Psoas muscle (tissue), 8 donors: Measurements from ENCODE around the gene SKIDA1. TPM values are rescaled to one million over a fixed set of nuclear protein-coding genes. Genes with fewer than 3 reads are reported as not detected.

Experiments
- ATAC-seq, 4 donors: fragments of 200-7000 bp; cut with Tn5 transposase; one replicate each; pipeline ENCODE4 v1.9.1; 2020; ENCODE audit warnings: moderate library complexity in 3 of 4, mild to moderate bottlenecking in 2 of 4
- DNase-seq, 2 donors: peaks; one replicate each; pipeline ENCODE4 v3.0.0-alpha.2; 2020
- H3K27ac ChIP-seq: fragments of 200-600 bp; one replicate; pipeline ENCODE4 v1.8.0; 2022
- H3K27me3 ChIP-seq, 3 donors: fragments of 200-600 bp in 1 of 3; one replicate each; pipeline versions ENCODE4 v1.6.1 to v1.8.0; 2013 to 2022; ENCODE audit warnings: low read length in 2 of 3, mild to moderate bottlenecking in 2 of 3, moderate library complexity in 1 of 3; ENCODE audit not compliant: insufficient read depth in 3 of 3
- H3K36me3 ChIP-seq, 2 donors: fragments of 200-600 bp in 1 of 2; one replicate each; pipeline versions ENCODE4 v1.6.1 to v1.8.0; 2013 to 2022; ENCODE audit warnings: low read depth in 1 of 2, mild to moderate bottlenecking in 1 of 2, moderate library complexity in 1 of 2; ENCODE audit not compliant: insufficient read depth in 1 of 2
- H3K4me1 ChIP-seq: fragments of 200-600 bp; one replicate; pipeline ENCODE4 v1.8.0; 2022
- H3K4me3 ChIP-seq: fragments of 200-600 bp; one replicate; pipeline ENCODE4 v1.8.0; 2022; ENCODE audit warnings: mild to moderate bottlenecking
- H3K9me3 ChIP-seq: fragments of 200-600 bp; one replicate; pipeline ENCODE4 v1.8.0; 2022
- CTCF ChIP-seq: fragments of 200-600 bp; IDR thresholded peaks from one replicate; pipeline ENCODE4 v1.8.0; 2022; ENCODE audit warnings: antibody characterized with exemption
- WGBS, 3 donors: extraction: QIAGEN DNeasy Blood & Tissue Kit; methylation state at CpG; one replicate each; pipeline versions ENCODE4 v1.1.6 to v1.1.7; 2013; 5-methylcytosine and 5-hydroxymethylcytosine counted together
- intact Hi-C, 2 donors: fragments of 100-400 bp; cut with DNase I; formaldehyde crosslinking; loops; one replicate each; pipeline versions ENCODE4 v1.11.0 to v1.14.2; 2022
- polyA plus RNA-seq, 3 donors: library from polyadenylated mRNA; stranded (reverse); fragments of 200-250 nt; gene quantifications; one replicate each; pipeline ENCODE4 v1.2.3, GENCODE V29; 2013
- total RNA-seq, 4 donors: library from RNA; stranded (reverse); fragmentation: NEBNext Ultra II Directional in 2 of 4; extraction: Animal tissue kit (Norgen Biotek cat#: 25700) in 2 of 4; gene quantifications; one replicate each; pipeline versions ENCODE4 v1.2.1 to v1.2.4, GENCODE V29; 2021 to 2023
- donor health status: healthy with polysubstance abuse.
- donor health status: DM: no; HTN: no; CAD: no; lungs with moderate emphysema.
- donor health status: Bipolar disorder and iron deficiency.
- donor health status: healthy.
- donor health status: DM: yes; HTN: yes; CAD: no.
- donor health status: DM: no; HTN: no; CAD: no.
- donor health status: DM: no; HTN: no; CAD: no.
- donor health status: DM: yes; HTN: yes; CAD: no.

Gene SKIDA1
- total and polyA plus RNA-seq, 7 donors = 0.04 to 0.79 (median 0.21) TPM

GRCh38 chr10:21497177-21497807 lies 28.2 kb downstream of the SKIDA1 start:
- 5% methylated on average over 36 to 37 of the region's 37 CpGs for WGBS, 3 donors
- H3K27ac ChIP-seq = no peak overlapping the region
- DNase-seq (peak; percentile 90 to 92), ATAC-seq (peak; percentile 60 to 78 (median 68))
- H3K4me1 ChIP-seq = no peaks in the 10 kb centered on the region
- peaks cover 0 to 4% (median 1%) of the 10 kb centered on the region in 3 donors for H3K27me3 ChIP-seq
- no peaks in the 10 kb centered on the region for H3K9me3 ChIP-seq
- no peaks in the 10 kb centered on the region for H3K36me3 ChIP-seq
- TF ChIP-seq CTCF = no peak
- intact Hi-C loops = loop anchor here (2.0 to 10.0 kb wide), 7 partner anchors 236 to 1490 kb away; partner anchors contain the start of genes DNAJC1 (in 2 of the 2), BMI1 (in 1 of the 2) and COMMD3 (in 1 of the 2)
- H3K4me3 ChIP-seq = peak overlapping the region; percentile 83

- 0 to 1% (median 0%) methylated on average over 59 to 72 of the region's 72 CpGs for WGBS, 3 donors
- Histone ChIP-seq H3K9me3 (no peaks in the 10 kb centered on the region), H3K4me3 (peak overlapping the region; percentile 83), H3K36me3 (no peaks in the 10 kb centered on the region), H3K27me3 (peaks cover 0 to 4% (median 1%) of the 10 kb centered on the region in 3 donors), H3K4me1 (no peaks in the 10 kb centered on the region), H3K27ac (peak overlapping the region; percentile 30)
- peak; percentile 65 to 75 (median 71) for ATAC-seq
- peak; percentile 16 for TF ChIP-seq CTCF
- intact Hi-C loops = loop anchor here (2.0 to 10.0 kb wide), 7 partner anchors 236 to 1491 kb away; partner anchors contain the start of genes DNAJC1 (in 2 of the 2), BMI1 (in 1 of the 2) and COMMD3 (in 1 of the 2)
- peak; percentile 48 to 70 for DNase-seq
These were observed 28.9 kb downstream of the SKIDA1 start for GRCh38 chr10:21496343-21497176.

DNA sequence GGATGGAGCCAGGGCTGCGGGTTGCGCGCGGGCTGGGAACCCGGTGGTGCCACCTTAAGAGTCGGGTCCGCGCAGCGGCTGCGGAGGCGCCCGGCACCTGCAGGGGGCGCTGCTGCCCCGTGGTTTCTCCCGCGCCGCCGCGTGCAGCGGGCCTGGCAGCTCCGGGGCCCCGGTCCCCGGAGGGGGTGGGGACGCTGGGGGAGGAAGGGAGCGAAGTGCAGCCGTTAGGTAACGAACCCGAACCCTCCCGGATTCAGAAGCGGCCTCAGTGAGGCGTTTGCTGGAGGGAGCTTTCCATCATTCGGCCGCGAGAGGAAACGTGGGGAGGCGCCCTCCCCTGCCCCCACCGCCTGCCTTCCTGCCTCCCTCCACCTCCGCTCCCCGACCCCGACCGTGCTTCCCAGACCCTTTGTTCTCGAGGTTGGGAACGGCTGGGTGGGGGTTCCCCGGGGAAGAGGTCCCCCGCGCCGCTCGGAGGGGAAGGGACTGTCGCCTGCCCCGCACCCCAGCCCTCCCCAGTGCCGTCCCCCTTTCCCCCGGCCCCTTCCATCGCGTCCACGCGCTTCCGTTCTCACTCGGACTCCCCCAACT lies 29.6 kb downstream of the SKIDA1 start:
- no peaks in the 10 kb centered on the region for H3K9me3 ChIP-seq
- no peaks in the 10 kb centered on the region for H3K4me1 ChIP-seq
- DNase-seq (peak; percentile 82 to 91), ATAC-seq (peak; percentile 89 to 94 (median 92))
- peak overlapping the region; percentile 83 for H3K4me3 ChIP-seq
- H3K27ac ChIP-seq = peak overlapping the region; percentile 30
- intact Hi-C loops = loop anchor here (2.0 to 10.0 kb wide), 7 partner anchors 237 to 1491 kb away; partner anchors contain the start of genes DNAJC1 (in 2 of the 2), BMI1 (in 1 of the 2) and COMMD3 (in 1 of the 2)
- peak; percentile 98 for TF ChIP-seq CTCF
- H3K36me3 ChIP-seq = no peaks in the 10 kb centered on the region
- peaks cover 0 to 4% (median 1%) of the 10 kb centered on the region in 3 donors for H3K27me3 ChIP-seq
- 0 to 1% (median 1%) methylated on average over 24 to 58 of the region's 58 CpGs for whole genome bisulfite sequencing, 3 donors

DNA sequence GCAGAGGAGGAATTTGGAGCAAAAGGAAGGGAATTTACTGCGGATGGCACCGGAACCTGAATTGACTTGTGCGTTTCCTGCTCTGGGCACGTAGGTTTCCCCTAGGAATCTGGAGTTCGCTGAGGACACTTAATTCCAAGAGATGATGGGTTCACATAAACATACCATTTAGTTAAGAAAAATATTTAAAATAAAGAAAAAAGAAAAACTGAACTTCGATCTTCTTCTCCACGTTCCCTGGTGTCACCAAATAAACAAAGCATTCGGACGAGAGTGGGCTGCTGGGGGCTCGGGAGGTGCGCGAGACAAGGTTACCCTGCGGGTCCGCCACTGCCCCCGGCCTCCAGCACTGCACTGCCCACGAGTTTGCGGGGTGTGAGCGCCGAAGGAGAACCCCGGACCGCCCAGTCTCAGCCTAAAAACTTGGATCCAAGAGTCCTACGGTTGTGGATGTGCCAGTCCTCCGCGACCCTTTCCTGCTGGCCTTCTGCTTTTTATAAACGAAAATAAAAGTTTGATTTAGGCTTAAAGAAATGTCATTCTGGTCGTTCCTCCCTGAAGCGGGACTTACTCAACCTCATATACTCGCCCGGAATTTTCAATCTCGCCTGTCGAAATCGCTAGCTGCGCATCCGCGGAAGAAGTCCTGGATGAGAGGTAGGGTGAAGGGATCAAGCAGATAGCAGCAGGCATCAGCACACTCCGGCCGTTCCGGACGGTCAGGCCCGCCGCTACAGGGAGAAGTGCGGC lies 30.3 kb downstream of the SKIDA1 start:
- peak overlapping the region; percentile 83 for H3K4me3 ChIP-seq
- intact Hi-C loops = loop anchor here (2.0 to 10.0 kb wide), 7 partner anchors 238 to 1492 kb away; partner anchors contain the start of genes DNAJC1 (in 2 of the 2), BMI1 (in 1 of the 2) and COMMD3 (in 1 of the 2)

More for the DNA sequence above, 30.3 kb downstream of the SKIDA1 start:
- Histone ChIP-seq H3K27ac (peak overlapping the region; percentile 18), H3K4me1 (no peaks in the 10 kb centered on the region), H3K36me3 (no peaks in the 10 kb centered on the region), H3K27me3 (peaks cover 0 to 4% (median 1%) of the 10 kb centered on the region in 3 donors), H3K9me3 (no peaks in the 10 kb centered on the region)
- 0 to 1% (median 1%) methylated on average over 42 of the region's 42 CpGs for WGBS, 3 donors
- ATAC-seq (peak in 3 of 4 donors; percentile 2 to 12 (median 4)), DNase-seq (no peak)
- no peak for TF ChIP-seq CTCF
